SK-N-MC (cell line): ENCODE results near the gene AKT1S1.

ENCODE experiments used
- EZH2 ChIP-seq: fragments of 200-600 bp; sonication (generic); IDR thresholded peaks from one replicate; pipeline ENCODE4 v1.6.1; 2017; ENCODE audit warnings: antibody characterized with exemption
- FOXP2 ChIP-seq: optimal IDR thresholded peaks from 2 replicates; pipeline ENCODE3; 2011; ENCODE audit warnings: mild to moderate bottlenecking, moderate library complexity; ENCODE audit not compliant: insufficient read depth; ENCODE audit errors: extremely low read length, control extremely low read depth
- POLR2AphosphoS5 ChIP-seq: IDR thresholded peaks from 2 replicates; pipeline ENCODE4 v1.6.1; 2012; ENCODE audit warnings: mild to moderate bottlenecking, low read depth, low read length, borderline replicate concordance

DNA sequence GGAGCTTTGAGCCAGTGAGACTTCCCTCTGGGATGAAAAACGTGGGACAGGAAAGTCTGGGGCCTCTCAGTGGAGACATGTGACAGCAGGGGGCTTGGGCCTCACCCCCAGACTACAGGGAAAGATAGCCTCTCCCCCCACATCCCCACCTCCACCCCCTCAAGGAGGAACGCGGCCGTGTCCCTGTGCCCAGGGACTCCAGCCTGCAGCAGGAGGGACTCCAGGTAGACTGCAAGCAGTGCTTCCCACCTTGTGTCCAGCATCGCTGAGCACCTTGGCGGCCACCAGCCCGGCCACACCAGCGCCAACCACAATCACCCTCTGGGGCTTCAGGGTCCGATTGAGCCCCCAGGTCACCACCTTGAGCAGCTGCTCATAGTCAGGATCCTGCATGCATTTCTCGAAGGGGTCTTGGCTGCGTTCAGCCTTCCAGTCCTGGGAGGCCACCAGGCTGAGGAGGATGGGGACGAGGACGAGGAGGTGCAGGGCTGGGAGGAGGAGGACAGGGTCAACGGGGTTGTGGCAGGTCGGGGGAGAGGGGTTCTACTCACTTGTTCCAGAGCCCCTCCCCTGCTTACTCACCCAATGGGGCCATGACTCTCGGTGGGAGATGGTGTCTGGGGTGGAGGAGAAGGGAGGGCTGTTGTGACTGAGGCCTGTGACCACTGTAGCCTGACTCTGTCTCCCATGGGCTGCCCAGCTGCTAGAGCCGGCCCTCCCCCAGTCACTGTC is 18.6 kb upstream of the AKT1S1 start:
- TF ChIP-seq POLR2AphosphoS5 (no peak), EZH2 (no peak), FOXP2 (no peak)
